ENCODE data around the gene LILRB2.

DNA sequence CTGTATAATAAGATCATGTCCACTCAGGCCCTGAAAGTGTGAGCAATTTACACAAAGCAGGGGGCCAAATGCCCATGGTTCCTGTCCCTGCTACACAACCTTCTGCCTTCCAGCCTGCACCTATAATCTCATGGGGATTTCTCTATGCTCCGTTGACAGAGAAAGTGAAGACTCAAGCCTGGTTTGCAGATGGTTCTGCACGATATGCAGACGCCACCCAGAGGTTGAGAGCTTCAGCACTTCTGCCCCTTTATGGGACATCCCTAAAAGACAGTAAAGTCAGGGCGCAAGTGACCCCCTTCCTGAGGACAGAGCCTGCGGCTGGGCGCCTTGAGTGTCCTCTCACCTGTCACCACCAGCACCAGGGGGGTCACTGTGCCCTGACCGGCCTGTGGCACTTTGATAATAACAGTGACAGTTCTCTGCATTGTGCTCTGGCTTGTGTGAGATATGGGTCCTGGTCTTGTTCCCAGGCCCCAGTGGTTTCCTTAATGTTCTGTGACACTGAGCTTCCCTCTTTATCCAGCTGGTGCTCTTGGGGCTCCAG is 16.9 kb upstream of the LILRB2 start:
- TF ChIP-seq EZH2 (IDR thresholded peaks at IDR 0.05) (no peak), POLR2AphosphoS5 (IDR thresholded peaks at IDR 0.05; ENCODE audit: borderline replicate concordance, low read depth, low read length) (no peak), FOXP2 (optimal IDR thresholded peaks at IDR 0.05; ENCODE audit: control extremely low read depth, extremely low read length, insufficient read depth) (no peak)

All from SK-N-MC (cell line).